DMS79 (cell line): ENCODE data around the gene MYO7A.

Experiments
- DNase-seq: peaks from one replicate; lab custom pipeline; 2025; lab: John Stamatoyannopoulos, UW

Gene MYO7A

DNA sequence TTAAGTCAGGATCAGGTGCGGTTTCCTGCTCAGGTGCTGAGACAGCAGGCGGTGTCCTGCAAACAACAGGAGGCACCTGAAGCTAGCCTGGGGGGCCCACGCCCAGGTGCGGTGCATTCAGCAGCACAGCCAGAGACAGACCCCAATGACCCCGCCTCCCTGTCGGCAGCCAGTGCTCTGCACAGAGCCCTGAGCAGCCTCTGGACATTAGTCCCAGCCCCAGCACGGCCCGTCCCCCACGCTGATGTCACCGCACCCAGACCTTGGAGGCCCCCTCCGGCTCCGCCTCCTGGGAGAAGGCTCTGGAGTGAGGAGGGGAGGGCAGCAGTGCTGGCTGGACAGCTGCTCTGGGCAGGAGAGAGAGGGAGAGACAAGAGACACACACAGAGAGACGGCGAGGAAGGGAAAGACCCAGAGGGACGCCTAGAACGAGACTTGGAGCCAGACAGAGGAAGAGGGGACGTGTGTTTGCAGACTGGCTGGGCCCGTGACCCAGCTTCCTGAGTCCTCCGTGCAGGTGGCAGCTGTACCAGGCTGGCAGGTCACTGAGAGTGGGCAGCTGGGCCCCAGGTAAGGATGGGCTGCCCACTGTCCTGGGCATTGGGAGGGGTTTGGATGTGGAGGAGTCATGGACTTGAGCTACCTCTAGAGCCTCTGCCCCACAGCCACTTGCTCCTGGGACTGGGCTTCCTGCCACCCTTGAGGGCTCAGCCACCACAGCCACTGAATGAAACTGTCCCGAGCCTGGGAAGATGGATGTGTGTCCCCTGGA is at the start of gene MYO7A:
TSS of gene MYO7A (plus strand) at position 327 of the 772 bp plus-strand sequence. CDS start 2,389 bp downstream, outside the sequence.
- DNase-seq, result peak; percentile 61

DNA sequence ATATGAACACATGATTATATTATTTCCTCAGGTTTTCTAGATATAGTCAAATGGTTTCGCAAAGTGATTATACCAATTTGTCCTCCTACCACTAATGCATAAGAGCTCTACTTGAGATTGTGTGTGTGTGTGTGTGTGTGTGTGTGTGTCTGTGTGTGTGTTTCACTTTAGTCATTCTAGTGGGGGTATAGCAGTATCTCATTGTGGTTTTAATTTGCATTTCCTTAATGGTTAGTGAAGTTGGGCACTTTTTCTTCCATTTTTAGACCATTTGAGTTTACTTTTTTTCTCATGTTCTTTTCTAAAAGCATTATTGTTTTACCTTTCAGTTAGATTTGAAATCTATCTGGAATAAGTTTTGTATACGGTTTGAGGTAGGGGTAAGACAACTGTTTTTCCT is 48.4 kb upstream of the MYO7A start:
- no peak for DNase-seq

DNA sequence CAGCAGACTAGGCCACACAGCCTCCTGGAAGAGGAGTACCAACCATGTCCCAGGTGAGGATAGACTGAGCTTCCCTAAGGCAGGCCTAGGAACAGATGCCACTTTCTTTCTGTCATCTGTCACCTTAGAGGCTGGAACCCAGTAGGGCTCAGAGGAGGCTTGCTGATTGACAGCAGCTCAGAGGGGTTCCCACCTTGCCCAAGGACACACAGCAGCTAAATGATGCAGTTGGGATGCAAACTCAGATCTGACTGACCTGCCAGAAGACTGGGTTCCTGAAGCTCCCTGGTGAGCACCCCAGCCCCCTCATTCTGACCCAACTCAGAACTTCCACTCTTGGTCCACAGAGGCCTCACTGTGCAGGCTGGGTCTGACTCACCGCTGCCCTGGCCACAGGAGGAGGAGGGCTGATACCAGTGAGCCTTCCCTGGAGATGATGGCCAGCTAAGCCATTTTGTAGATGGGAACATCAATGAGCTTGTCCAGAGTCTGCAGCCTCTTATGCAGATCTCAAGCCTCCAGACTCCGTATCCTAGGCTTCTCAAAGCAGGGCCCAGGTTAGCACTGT is 47.3 kb upstream of the MYO7A start:
- no peak for DNase-seq

GRCh38 chr11:77081381-77081851 is 46.6 kb upstream of the MYO7A start:
- no peak for DNase-seq

GRCh38 chr11:77081976-77082836 is 45.8 kb upstream of the MYO7A start:
- no peak for DNase-seq

DNA sequence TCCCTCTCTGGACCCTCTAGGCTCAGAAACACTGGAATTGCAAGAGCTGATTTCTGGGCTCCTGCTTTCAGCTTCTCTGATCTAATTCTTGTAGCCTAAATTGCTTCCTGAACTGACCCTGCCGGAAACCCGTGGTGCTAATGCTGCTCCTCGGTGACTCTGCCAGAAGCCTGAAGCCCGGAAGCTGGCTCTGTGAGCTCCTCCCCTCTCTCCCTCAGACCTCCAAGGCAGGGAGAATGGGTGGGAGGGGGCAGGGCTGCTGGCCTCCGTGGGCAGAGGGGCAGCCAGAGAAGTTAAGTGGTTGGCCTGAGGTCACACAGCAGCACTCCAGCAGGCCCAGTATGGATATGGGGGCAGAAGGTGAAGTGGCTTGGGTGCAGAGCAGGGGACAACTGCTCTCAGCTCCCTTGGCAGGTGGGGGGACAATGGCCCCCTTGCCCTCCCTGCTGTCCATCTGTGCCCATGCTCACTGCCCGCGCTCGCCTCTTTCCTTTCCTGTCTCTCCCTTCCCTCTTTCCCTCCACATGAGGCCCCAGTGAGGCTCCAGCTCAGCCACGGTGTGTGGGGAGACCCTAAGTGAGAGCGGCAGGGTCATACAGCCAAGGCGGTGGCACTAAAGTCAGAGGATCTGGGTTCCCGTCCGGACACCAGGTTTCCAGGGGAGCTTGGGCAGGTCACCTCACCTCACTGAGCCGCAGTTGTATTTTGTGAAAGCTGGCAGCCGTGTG is 45.0 kb upstream of the MYO7A start:
- DNase-seq, result no peak

- DNase-seq, result no peak
These were observed 44.3 kb upstream of the MYO7A start for GRCh38 chr11:77083566-77084245.

DNA sequence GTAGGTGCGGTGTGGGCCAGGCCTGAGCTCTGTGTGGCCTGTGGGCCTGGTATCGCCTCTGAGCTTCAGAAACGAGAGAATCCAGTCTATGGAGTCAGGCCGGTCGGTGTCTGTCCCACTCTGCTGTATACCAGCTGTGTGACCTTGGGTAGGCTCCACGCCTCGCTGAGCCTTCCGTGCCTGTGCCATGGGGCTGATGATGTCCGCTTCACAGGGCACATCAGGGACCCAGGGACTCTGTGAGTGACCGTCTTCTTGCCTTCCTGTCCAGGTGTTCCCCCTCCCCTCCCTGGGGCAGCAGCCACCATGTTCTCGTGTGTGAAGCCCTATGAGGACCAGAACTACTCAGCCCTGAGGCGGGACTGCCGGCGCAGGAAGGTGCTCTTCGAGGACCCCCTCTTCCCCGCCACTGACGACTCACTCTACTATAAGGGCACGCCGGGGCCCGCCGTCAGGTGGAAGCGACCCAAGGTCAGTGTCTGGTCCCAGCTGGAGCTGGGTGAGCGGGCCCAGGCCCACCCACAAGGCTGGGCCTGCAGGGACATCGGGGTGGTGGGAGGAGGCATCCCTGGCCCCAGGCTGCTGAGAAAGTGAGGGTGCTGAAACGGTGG is 43.4 kb upstream of the MYO7A start:
- no peak for DNase-seq

GRCh38 chr11:77085652-77086051 is 42.4 kb upstream of the MYO7A start:
- DNase-seq, result no peak

DNA sequence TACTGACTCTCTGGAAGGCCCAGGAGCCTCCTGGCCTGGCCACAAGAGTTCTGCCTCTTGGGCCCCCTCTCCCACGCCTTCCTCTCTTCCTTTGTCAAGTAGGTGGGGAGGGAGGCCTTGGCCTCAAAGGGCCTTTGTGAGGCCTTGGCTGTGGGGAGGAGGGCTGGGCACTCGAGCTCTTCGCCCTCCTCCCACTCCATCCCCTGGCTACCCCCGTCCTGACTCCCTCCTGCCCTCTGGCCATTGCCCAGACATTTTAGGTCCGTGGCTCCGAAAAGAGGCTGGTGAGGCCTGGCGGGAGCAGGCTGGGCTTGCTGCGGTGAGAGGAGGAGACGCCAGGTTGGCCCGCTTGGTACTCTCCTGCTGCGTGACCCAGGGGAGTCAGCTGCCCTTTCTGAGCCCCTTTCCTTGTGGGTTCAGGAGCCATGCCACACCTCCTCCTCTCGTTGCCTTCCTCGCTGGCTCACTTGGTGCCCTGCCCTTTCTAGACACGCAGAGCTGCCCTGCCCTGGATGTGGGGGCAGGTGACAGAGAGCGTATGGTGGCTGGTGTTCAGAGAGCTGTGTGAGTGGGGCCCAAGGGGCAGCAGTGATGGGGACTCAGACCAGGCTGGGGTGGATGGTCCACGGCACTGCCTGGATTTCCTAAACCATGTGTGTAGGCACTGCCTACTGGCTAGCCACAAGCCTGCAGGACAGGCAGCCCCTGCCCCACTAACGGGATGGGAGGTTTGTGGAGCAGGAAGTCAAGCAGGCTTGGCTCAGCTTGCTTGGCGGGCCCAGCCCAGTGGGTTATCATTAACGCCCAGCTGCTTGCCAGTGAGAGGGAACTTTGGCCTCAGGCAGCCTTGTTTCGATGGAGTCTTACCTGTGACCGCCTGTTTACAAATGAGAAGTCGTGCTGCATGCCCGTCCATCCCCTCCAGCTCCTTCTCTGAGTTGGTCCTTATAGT is 41.2 kb upstream of the MYO7A start:
- no peak for DNase-seq

GRCh38 chr11:77087723-77088225 is 40.3 kb upstream of the MYO7A start:
- DNase-seq, result no peak

- no peak for DNase-seq
These were observed 39.6 kb upstream of the MYO7A start for GRCh38 chr11:77088236-77089003.

DNA sequence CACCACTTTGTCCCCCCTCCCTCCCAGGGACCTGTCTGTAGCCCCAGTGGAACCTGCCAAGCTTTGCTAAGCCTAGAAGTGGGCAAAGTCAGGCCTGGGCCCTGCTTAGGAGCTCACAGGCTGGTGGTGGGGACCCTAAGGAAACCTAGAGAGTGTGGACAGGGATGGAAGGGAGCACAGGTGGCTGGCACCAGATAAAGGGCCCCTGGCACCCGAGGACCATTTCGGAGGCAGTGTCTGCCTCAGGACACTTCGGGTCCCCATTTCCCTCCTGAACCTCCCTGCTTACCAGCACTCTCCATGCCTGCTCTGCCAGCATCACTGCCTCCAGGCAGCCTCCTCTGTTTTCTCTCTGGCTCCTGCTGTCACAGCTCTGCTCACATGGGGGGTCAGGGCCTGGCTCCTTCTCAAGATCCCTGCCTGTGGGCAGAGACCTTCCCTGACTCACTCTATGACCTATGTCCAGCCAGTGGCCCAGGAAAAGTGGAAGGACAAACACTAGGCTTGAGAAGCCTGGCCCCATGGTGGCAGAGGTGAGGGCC is 39.0 kb upstream of the MYO7A start:
- DNase-seq, result no peak

DNA sequence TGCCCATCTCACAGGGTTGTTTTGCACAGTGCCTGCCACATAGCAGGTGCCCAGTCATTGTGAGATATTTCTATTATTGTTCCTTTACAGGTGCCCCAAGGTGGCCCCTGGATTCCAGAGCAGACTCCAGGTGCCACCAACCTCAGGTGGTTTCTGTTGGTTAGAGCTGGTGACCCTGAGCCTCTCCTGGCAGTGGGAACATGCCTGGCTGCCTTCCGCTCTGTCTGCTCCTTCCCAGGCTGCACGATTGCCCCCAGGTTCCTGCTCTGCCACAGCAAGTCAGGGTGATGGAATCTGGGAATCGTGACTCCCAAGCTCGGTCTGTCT is 38.0 kb upstream of the MYO7A start:
- no peak for DNase-seq

- no peak for DNase-seq
These were observed 37.5 kb upstream of the MYO7A start for GRCh38 chr11:77090373-77091111.

- no peak for DNase-seq
These were observed 36.7 kb upstream of the MYO7A start for GRCh38 chr11:77091146-77091940.

- no peak for DNase-seq
These were observed 35.7 kb upstream of the MYO7A start for GRCh38 chr11:77092382-77092781.
